ENCODE results near the gene RASSF7. TPM values are rescaled to one million over a fixed set of nuclear protein-coding genes. Genes with fewer than 3 reads are reported as not detected.
A peak's percentile ranks its signal among the peaks of the same experiment; 100 is the strongest.

The RASSF7 gene
- total and polyA plus RNA-seq, 10 of the 15 experiments (the other 5 are each of a cell fraction or from before 2014, with no cell fraction given), result 0.39 to 29.7 (median 13.2) TPM

- under 1% methylated on average over 32 of the region's 57 CpGs for WGBS (ENCODE audit: insufficient coverage, insufficient replicate concordance, low lambda C conversion rate, missing lambda C conversion rate)
These were observed 5.5 kb upstream of the RASSF7 start for GRCh38 chr11:555227-555779.

More at GRCh38 chr11:555227-555779, 5.5 kb upstream of the RASSF7 start:
- Histone ChIP-seq H3K4me1 (ENCODE audit: control insufficient read depth, insufficient read depth, low read length) (peaks cover 5% of the 10 kb centered on the region), H4K20me1 (ENCODE audit: control insufficient read depth, insufficient read depth) (no peaks in the 10 kb centered on the region), H3K27me3 (replicated peaks in 1 of 2; ENCODE audit: control insufficient read depth in 2 of 2, insufficient read depth in 2 of 2, low read length in 1 of 2) (peaks cover 0 to 5% of the 10 kb centered on the region in 2 experiments; a peak in 2 of 4 replicates), H3K79me2 (ENCODE audit: control insufficient read depth, insufficient read depth, low read length) (no peaks in the 10 kb centered on the region; the same call in 1 of the 2 replicates), H3K4me2 (ENCODE audit: control insufficient read depth, insufficient read depth) (peak overlapping the region; percentile 64; the same call in 1 of the 2 replicates), H3K9me3 (replicated peaks; ENCODE audit: control insufficient read depth, insufficient read depth, low read length) (no peaks in the 10 kb centered on the region), H2AFZ (ENCODE audit: control insufficient read depth, low read depth, low read length) (peak overlapping the region; percentile 17; the same call in 1 of the 2 replicates), H3K4me3 (peak overlapping the region; percentile 53; the same call in 1 of the 2 replicates), H3K36me3 (ENCODE audit: control insufficient read depth in 2 of 2, insufficient read depth in 2 of 2, low read length in 1 of 2) (no peaks in the 10 kb centered on the region), H3K27ac (ENCODE audit: control insufficient read depth, insufficient read depth) (no peak overlapping the region), H3K9ac (ENCODE audit: control insufficient read depth, insufficient read depth, low read length) (no peak overlapping the region)
- ChIA-PET RAD21 (ENCODE audit: unreplicated experiment) (interaction anchor here (1.0 to 2.6 kb wide), 7 partner anchors 8 to 172 kb away, joined by 3 to 22 read pairs (median 5); partner anchors contain the start of genes DEAF1 and TMEM80), POLR2A (interaction anchor here (1.0 to 1.4 kb wide), 3 partner anchors 20 to 171 kb away, joined by 3 to 5 read pairs (median 4); partner anchors contain the start of genes HRAS and PHRF1), CTCF (interaction anchor here (1.4 to 1.8 kb wide), 3 partner anchors 19 to 169 kb away, joined by 3 to 54 read pairs (median 8); no protein-coding TSS in a partner anchor), SMC1A (ENCODE audit: uncharacterized antibody, unreplicated experiment) (interaction anchor here (1.6 kb wide), 1 partner anchor 171 kb away, joined by 6 read pairs; no protein-coding TSS in a partner anchor)
- 0 out of 2 replicates have a peak, but pooled peaks have one; percentile 2 for TF ChIP-seq IKZF1 (conservative IDR thresholded peaks at IDR 0.05)
- TF ChIP-seq CREB1 (IDR thresholded peaks at IDR 0.05; ENCODE audit: low read depth), result no peak
- peak; percentile 72 for TF ChIP-seq SUZ12 (IDR thresholded peaks at IDR 0.05; ENCODE audit: unreplicated experiment)
- TF ChIP-seq ESRRA (IDR thresholded peaks at IDR 0.05; ENCODE audit: low read length), result no peak
- intact Hi-C loops (cut with micrococcal nuclease; ENCODE audit: unreplicated experiment), result loop anchor here (2.0 kb wide), 1 partner anchor 167 kb away; no protein-coding TSS in a partner anchor
- BruUV-seq (replicated peaks), result no TSS peak
- no peak for FAIRE-seq
- DNase-seq (ENCODE audit: low read depth, low spot score), result no peak
- in situ Hi-C loops (cut with MboI), result loop anchor here (5.0 kb wide), 1 partner anchor 157 kb away; no protein-coding TSS in a partner anchor
- peak; percentile 4 for ATAC-seq

Measured in GM12878 (cell line).